Duodenal mucosa (tissue), 2 donors: ENCODE results near the gene CENPT.

ENCODE experiments used
- H3K27ac ChIP-seq: one replicate; pipeline ENCODE4 v1.7.0; 2013; ENCODE audit warnings: low read depth, low read length
- H3K27me3 ChIP-seq, 2 donors: one replicate each; pipeline ENCODE4 v1.7.0; 2013; ENCODE audit warnings: low read length in 2 of 2, control low read depth in 1 of 2; ENCODE audit not compliant: insufficient read depth in 2 of 2, control insufficient read depth in 1 of 2
- H3K36me3 ChIP-seq, 2 donors: one replicate each; pipeline ENCODE4 v1.7.0; 2013; ENCODE audit warnings: low read length in 2 of 2, control low read depth in 1 of 2; ENCODE audit not compliant: insufficient read depth in 2 of 2, control insufficient read depth in 1 of 2
- H3K4me1 ChIP-seq, 2 donors: one replicate each; pipeline ENCODE4 v1.7.0; 2013; ENCODE audit warnings: low read length in 2 of 2, control low read depth in 1 of 2; ENCODE audit not compliant: insufficient read depth in 2 of 2, control insufficient read depth in 1 of 2
- H3K4me3 ChIP-seq, 2 donors: one replicate each; pipeline ENCODE4 v1.7.0; 2013; ENCODE audit warnings: low read length in 2 of 2, low read depth in 1 of 2
- H3K9ac ChIP-seq, 2 donors: one replicate each; pipeline ENCODE4 v1.7.0; 2013; ENCODE audit warnings: low read length in 2 of 2, low read depth in 1 of 2
- H3K9me3 ChIP-seq, 2 donors: one replicate each; pipeline ENCODE4 v1.7.0; 2013; ENCODE audit warnings: low read length in 2 of 2, control low read depth in 1 of 2; ENCODE audit not compliant: control insufficient read depth in 1 of 2

CENPT gene, protein sequence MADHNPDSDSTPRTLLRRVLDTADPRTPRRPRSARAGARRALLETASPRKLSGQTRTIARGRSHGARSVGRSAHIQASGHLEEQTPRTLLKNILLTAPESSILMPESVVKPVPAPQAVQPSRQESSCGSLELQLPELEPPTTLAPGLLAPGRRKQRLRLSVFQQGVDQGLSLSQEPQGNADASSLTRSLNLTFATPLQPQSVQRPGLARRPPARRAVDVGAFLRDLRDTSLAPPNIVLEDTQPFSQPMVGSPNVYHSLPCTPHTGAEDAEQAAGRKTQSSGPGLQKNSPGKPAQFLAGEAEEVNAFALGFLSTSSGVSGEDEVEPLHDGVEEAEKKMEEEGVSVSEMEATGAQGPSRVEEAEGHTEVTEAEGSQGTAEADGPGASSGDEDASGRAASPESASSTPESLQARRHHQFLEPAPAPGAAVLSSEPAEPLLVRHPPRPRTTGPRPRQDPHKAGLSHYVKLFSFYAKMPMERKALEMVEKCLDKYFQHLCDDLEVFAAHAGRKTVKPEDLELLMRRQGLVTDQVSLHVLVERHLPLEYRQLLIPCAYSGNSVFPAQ

DNA sequence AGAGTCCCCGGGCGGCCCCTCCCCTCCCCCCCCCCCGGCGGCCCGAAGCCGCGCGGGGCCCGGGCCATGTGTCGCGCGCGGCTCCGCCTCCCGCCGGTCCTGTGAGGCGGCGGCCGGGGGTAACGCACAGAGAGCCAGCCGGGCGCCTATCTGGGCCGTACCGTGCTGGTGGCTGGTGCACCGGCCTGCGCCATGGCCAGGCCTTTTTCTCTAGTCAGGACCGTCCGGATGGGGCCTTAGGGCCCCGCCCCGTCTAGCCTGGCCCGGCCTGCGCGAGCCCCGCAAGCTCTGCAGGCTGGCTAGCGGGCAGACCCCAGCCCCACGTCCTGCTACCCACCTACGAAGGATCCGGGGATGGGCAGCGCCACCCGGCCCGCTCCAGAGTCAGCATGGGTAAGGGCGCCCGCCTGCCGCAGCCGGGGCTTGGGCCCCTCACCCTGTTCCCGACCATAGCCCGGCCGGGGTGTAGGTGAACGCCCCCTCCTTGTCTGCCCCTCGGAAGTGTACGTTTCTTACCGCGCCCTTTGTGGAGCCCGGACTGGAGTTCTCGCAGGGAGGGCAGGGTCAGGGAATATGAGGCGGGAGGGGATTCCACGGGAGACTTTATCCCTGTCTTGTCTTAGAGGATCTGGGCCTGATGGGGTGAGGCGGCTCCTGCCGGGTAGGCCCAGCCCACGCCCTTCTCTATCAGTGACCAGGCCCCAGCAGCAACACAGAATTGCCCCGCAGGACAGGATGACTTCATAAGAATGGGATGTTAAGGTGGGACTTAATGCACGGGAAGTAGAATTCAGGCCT lies at the start of gene CENPT:
Gene CENPT (minus strand): TSS at position 630 of the 798 bp plus-strand sequence. CDS start 13,834 bp downstream, outside the sequence.
- Histone ChIP-seq H3K9me3 (no peaks in the 10 kb centered on the region), H3K36me3 (no peaks in the 10 kb centered on the region), H3K9ac (peak within 1 kb of the TSS; percentile 81), H3K4me1 (peaks cover 38 to 46% of the 10 kb centered on the region in 2 donors), H3K27me3 (no peaks in the 10 kb centered on the region), H3K27ac (peak within 1 kb of the TSS; percentile 82), H3K4me3 (peak within 1 kb of the TSS; percentile 81 to 88)

DNA sequence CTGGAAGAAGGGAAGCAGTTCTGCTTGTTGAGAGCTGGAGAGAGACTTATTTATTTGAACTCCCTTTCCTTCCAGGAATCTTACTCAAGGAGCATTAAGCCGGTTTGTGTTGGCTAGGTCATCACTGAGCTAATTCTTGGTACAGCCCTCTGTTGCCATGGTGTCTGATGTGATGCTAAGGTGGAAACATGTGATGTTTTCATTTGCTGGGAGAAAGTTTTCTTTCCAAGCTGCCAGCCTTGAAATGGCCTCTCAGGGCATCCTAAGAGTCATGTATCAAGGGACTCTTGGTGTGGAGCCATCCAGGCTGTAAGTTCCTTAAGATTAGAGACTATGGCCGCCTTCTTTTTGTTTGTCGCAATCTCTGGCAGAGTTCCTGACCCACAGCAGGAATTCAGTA lies 49.7 kb upstream of the CENPT start:
- Histone ChIP-seq H3K36me3 (peaks cover 0 to 3% of the 10 kb centered on the region in 2 donors), H3K4me3 (no peak overlapping the region), H3K9me3 (no peaks in the 10 kb centered on the region), H3K9ac (no peak overlapping the region), H3K27me3 (no peaks in the 10 kb centered on the region), H3K27ac (no peak overlapping the region), H3K4me1 (peaks cover 9 to 17% of the 10 kb centered on the region in 2 donors)

DNA sequence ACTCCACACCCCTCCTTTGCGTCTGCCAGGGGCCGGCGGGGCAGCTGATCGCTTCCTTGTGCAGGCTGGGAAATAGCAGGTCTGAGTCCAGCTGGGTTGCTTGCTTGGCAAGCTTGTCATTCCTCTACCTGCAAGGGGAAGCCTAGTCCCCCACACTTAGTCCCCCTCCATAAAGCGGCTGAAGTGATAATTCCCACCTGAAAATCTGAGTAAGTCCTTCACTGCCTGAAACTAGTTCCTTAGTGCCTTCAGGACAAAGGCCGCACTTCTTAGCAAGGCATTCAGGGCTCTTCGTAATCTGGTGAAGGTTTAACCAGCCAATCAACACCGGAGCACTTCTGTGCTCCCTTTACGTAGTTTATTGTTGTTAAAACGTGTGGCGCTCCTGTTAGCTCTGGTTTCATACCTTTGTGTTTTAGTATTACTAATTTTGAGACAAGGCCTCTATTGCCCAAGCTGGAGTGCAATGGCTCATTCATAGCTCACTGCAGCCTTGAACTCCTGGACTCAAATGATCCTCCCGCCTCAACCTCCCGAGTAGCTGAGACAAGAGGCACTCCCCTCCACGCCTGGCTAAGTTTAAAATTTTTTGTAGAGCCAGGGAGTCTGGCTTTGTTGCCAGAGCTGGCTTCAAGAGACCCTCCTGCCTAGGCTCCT lies 46.4 kb upstream of the CENPT start:
- H3K4me3 ChIP-seq, result peak overlapping the region; percentile 84 to 88
- peaks cover 9 to 17% of the 10 kb centered on the region in 2 donors for H3K4me1 ChIP-seq
- no peaks in the 10 kb centered on the region for H3K36me3 ChIP-seq
- H3K9me3 ChIP-seq, result no peaks in the 10 kb centered on the region
- peak overlapping the region; percentile 95 for H3K27ac ChIP-seq
- peak overlapping the region; percentile 97 to 98 for H3K9ac ChIP-seq
- H3K27me3 ChIP-seq, result no peaks in the 10 kb centered on the region

DNA sequence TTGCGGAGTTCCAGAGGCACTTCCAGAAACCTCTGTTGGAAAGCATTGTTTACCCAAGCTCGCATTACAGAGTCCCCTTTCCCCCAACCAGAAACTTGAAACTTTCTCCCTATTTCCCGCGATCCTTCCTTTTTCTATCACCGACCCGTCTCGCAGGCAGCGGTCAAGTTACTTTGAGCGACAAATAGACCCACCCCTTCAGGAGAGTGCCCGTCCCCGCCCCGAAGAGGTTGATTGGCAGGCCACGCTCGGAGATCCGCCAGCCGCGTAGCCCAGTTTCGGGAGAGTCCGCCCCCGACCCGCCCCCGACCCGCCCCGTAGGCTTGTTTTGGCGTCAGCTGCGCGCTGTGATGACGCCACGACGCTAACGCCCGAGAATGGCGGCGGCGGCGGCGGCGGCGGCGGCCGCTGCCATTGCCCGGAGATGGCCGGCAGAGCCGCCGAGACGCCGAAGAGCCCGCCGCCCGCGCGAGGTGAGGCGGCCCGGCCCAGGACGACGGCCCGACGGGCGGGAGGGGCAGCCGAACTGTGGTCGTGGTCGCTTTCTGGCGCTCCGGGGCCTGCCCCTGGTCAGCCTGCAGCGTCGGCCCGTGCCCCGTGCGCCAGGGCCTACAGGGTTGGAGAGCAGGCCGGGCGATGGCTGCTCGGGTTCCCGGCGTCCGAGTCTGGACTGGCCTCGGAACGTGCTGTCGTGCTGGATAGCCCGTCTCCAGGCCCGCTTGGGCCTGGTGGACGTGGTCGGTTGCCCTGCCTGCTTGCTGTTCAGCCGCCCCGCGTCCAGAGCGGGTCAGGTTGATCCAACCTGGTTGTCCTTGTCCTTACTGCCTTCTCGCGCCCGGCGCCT lies 45.6 kb upstream of the CENPT start, which contains the start of gene PSKH1:
Gene PSKH1 (plus strand): TSS at position 356 of the 844 bp plus-strand sequence. CDS start 15,496 bp downstream, outside the sequence.
- Histone ChIP-seq H3K36me3 (peaks cover 0 to under 1% of the 10 kb centered on the region in 2 donors), H3K9me3 (no peaks in the 10 kb centered on the region), H3K27me3 (no peaks in the 10 kb centered on the region), H3K4me3 (peak within 1 kb of the TSS; percentile 84 to 88), H3K9ac (peak within 1 kb of the TSS; percentile 97 to 98), H3K27ac (peak within 1 kb of the TSS; percentile 95), H3K4me1 (peaks cover 9 to 17% of the 10 kb centered on the region in 2 donors)

DNA sequence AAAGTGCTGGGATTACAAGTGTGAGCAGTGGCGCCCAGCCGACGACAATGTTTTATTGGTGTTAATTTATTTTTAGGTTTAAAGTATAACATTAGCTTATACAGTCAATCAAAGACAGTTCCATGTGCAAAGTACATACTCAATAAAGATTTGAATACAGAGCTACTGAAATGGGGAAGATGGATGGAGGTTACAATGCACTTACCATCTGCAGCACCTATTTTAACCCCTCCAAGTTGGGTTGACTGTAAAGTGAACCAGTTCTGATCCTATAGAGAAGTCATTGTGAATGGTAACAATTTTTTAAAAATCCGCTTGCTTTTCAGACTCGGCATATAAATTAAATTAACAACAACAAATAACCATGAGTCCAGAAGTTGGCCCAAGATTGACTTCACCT lies 44.9 kb upstream of the CENPT start:
- Histone ChIP-seq H3K27me3 (no peaks in the 10 kb centered on the region), H3K4me3 (peak overlapping the region; percentile 73)

DNA sequence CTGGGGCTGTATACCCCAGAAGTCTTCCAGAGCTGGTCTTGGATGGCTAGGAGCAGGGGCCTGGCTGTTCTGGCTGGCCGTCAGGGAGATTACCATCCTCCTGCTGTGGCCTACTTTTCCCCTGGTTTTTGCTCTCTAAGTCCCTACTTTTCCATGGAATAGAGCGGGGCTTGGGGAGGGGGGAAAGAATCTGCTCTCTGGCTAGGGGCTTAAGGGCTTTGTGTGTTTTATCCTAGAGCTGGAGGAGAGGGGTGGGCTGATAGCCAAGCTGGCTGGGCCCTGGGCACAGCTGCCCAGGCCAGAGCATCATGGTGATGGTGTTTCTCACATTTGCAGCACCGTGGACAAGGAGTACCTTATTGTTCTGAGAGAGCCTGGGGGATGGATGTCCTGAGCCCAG lies 40.8 kb upstream of the CENPT start:
- H3K9me3 ChIP-seq, result no peaks in the 10 kb centered on the region
- no peaks in the 10 kb centered on the region for H3K27me3 ChIP-seq
- H3K4me3 ChIP-seq, result no peak overlapping the region
- peaks cover 12 to 15% of the 10 kb centered on the region in 2 donors for H3K36me3 ChIP-seq
- no peak overlapping the region for H3K9ac ChIP-seq
- no peak overlapping the region for H3K27ac ChIP-seq
- peaks cover 0 to 9% of the 10 kb centered on the region in 2 donors for H3K4me1 ChIP-seq

More for the DNA sequence above, 44.9 kb upstream of the CENPT start:
- H3K4me1 ChIP-seq, result peaks cover 9 to 17% of the 10 kb centered on the region in 2 donors
- H3K9ac ChIP-seq, result peak overlapping the region; percentile 25 to 54
- H3K27ac ChIP-seq, result no peak overlapping the region
- no peaks in the 10 kb centered on the region for H3K9me3 ChIP-seq
- peaks cover 0 to 3% of the 10 kb centered on the region in 2 donors for H3K36me3 ChIP-seq

DNA sequence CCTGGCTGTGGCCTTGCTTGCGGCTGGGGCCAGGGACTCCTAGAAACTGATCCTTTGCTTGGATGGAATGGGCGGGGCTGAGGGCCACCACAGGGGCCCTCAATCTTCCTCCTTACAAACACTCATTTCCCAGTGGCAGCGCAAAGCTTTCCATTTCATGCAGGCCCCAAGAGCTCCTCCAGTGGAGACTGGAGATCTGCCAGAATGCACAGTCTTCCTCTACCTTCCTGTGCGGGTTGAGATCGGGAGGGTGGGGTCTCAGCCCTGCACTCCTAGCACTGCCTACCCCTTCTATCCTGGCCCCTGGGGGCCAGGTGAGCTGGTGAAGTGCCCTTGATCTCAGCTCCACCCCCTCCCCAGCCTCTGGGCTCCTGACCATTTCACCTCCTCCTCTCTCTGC lies 38.9 kb upstream of the CENPT start:
- Histone ChIP-seq H3K4me3 (no peak overlapping the region), H3K9ac (no peak overlapping the region), H3K9me3 (no peaks in the 10 kb centered on the region), H3K27ac (no peak overlapping the region), H3K27me3 (no peaks in the 10 kb centered on the region), H3K36me3 (peaks cover 31 to 34% of the 10 kb centered on the region in 2 donors), H3K4me1 (peaks cover 6 to 16% of the 10 kb centered on the region in 2 donors)

DNA sequence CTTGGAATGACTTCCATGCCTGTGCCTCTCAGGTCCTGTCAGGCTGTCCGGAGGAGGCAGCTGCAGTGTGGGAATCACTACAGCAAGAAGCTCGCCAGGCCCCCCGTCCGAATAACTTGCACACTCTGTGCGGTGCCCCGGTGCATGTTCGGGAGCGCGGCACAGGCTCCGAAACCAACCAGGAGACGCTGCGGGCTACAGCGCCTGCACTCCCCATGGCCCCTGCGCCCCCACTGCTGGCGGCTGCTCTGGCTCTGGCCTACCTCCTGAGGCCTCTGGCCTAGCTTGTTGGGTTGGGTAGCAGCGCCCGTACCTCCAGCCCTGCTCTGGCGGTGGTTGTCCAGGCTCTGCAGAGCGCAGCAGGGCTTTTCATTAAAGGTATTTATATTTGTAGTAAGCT lies 38.5 kb upstream of the CENPT start:
- H3K4me1 ChIP-seq, result peaks cover 6 to 16% of the 10 kb centered on the region in 2 donors
- H3K4me3 ChIP-seq, result no peak overlapping the region
- H3K27ac ChIP-seq, result no peak overlapping the region
- no peaks in the 10 kb centered on the region for H3K27me3 ChIP-seq
- no peaks in the 10 kb centered on the region for H3K9me3 ChIP-seq
- no peak overlapping the region for H3K9ac ChIP-seq
- H3K36me3 ChIP-seq, result peaks cover 35 to 38% of the 10 kb centered on the region in 2 donors

DNA sequence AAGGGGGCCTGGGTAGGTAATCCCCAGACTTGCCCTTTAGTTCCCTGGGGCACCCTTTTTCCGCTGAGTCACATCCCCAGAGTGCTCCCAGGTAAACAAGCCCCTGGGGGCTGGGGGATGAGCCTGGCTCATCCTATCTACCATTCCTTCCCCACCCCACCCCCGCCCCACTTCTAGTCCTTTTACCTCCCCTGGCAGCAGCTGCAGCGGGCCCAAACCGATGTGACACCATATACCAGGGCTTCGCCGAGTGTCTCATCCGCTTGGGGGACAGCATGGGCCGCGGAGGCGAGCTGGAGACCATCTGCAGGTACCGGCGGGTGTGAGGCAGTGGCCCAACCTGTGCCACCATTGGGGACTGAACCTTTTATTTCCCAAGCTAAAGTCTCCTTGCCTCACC lies 38.1 kb upstream of the CENPT start:
- Histone ChIP-seq H3K4me3 (no peak overlapping the region), H3K27me3 (no peaks in the 10 kb centered on the region), H3K9me3 (no peaks in the 10 kb centered on the region), H3K27ac (no peak overlapping the region), H3K36me3 (peaks cover 39 to 43% of the 10 kb centered on the region in 2 donors), H3K9ac (no peak overlapping the region), H3K4me1 (peaks cover 6 to 16% of the 10 kb centered on the region in 2 donors)
